ENCODE results near the gene UBE2F. TPM values are rescaled to one million over a fixed set of nuclear protein-coding genes. Genes with fewer than 3 reads are reported as not detected.

UBE2F gene
- total RNA-seq, 2 donors from 2014 or later = 58.3 to 59.2 TPM

GRCh38 chr2:238039985-238040384, 73.2 kb downstream of the UBE2F start:
- Mint-ChIP-seq H3K9me3 (no peaks in the 10 kb centered on the region), H3K4me3 (no peak overlapping the region), H3K27me3 (ENCODE audit: insufficient read depth) (no peaks in the 10 kb centered on the region), H3K27ac (no peak overlapping the region), H3K36me3 (ENCODE audit: low read depth) (peaks cover 51% of the 10 kb centered on the region), H3K4me1 (no peaks in the 10 kb centered on the region)
- H3K27ac ChIP-seq (ENCODE audit: low read depth, low read length) = no peak overlapping the region
- TF ChIP-seq CTCF (conservative IDR thresholded peaks at IDR 0.05) = no peak
- H3K9me3 ChIP-seq (ENCODE audit: control insufficient read depth, low read length) = no peaks in the 10 kb centered on the region
- H3K36me3 ChIP-seq (ENCODE audit: control insufficient read depth, insufficient read depth, low read length) = peaks cover 57% of the 10 kb centered on the region
- 92 to 96% methylated on average over 8 to 11 of the region's 11 CpGs for WGBS, 2 experiments (ENCODE audit: insufficient coverage in 1 of 2, insufficient read length in 1 of 2)
- H3K4me1 ChIP-seq (ENCODE audit: control insufficient read depth, insufficient read depth, low read length) = no peaks in the 10 kb centered on the region
- H3K27me3 ChIP-seq (ENCODE audit: control insufficient read depth, insufficient read depth, low read length, poor library complexity, severe bottlenecking) = no peaks in the 10 kb centered on the region
- no peak overlapping the region for H3K9ac ChIP-seq (ENCODE audit: extremely low read depth, low read length, poor library complexity, severe bottlenecking)
- no peak overlapping the region for H3K4me3 ChIP-seq (ENCODE audit: low read length)
- DNase-seq = no peak

GRCh38 chr2:238040918-238041317, 74.1 kb downstream of the UBE2F start:
- Histone ChIP-seq H3K4me3 (ENCODE audit: low read length) (no peak overlapping the region), H3K36me3 (ENCODE audit: control insufficient read depth, insufficient read depth, low read length) (peaks cover 48% of the 10 kb centered on the region), H3K27ac (ENCODE audit: low read depth, low read length) (no peak overlapping the region), H3K9ac (ENCODE audit: extremely low read depth, low read length, poor library complexity, severe bottlenecking) (no peak overlapping the region), H3K4me1 (ENCODE audit: control insufficient read depth, insufficient read depth, low read length) (no peaks in the 10 kb centered on the region), H3K9me3 (ENCODE audit: control insufficient read depth, low read length) (no peaks in the 10 kb centered on the region), H3K27me3 (ENCODE audit: control insufficient read depth, insufficient read depth, low read length, poor library complexity, severe bottlenecking) (no peaks in the 10 kb centered on the region)
- H3K27me3 Mint-ChIP-seq (ENCODE audit: insufficient read depth) = no peaks in the 10 kb centered on the region
- no peak overlapping the region for H3K4me3 Mint-ChIP-seq
- H3K27ac Mint-ChIP-seq = no peak overlapping the region
- 83 to 100% methylated on average over 4 to 9 of the region's 9 CpGs for WGBS, 2 experiments (ENCODE audit: insufficient coverage in 1 of 2, insufficient read length in 1 of 2)
- DNase-seq = no peak
- H3K4me1 Mint-ChIP-seq = no peaks in the 10 kb centered on the region
- H3K9me3 Mint-ChIP-seq = no peaks in the 10 kb centered on the region
- peaks cover 49% of the 10 kb centered on the region for H3K36me3 Mint-ChIP-seq (ENCODE audit: low read depth)
- no peak for TF ChIP-seq CTCF (conservative IDR thresholded peaks at IDR 0.05)

GRCh38 chr2:238042090-238042489, 75.3 kb downstream of the UBE2F start:
- Histone ChIP-seq H3K27ac (ENCODE audit: low read depth, low read length) (no peak overlapping the region), H3K4me1 (ENCODE audit: control insufficient read depth, insufficient read depth, low read length) (no peaks in the 10 kb centered on the region), H3K9ac (ENCODE audit: extremely low read depth, low read length, poor library complexity, severe bottlenecking) (no peak overlapping the region), H3K9me3 (ENCODE audit: control insufficient read depth, low read length) (no peaks in the 10 kb centered on the region), H3K27me3 (ENCODE audit: control insufficient read depth, insufficient read depth, low read length, poor library complexity, severe bottlenecking) (no peaks in the 10 kb centered on the region), H3K4me3 (ENCODE audit: low read length) (no peak overlapping the region), H3K36me3 (ENCODE audit: control insufficient read depth, insufficient read depth, low read length) (peaks cover 45% of the 10 kb centered on the region)
- Mint-ChIP-seq H3K36me3 (ENCODE audit: low read depth) (peaks cover 46% of the 10 kb centered on the region), H3K27me3 (ENCODE audit: insufficient read depth) (no peaks in the 10 kb centered on the region), H3K9me3 (no peaks in the 10 kb centered on the region), H3K27ac (no peak overlapping the region), H3K4me3 (no peak overlapping the region), H3K4me1 (no peaks in the 10 kb centered on the region)
- no peak for TF ChIP-seq CTCF (conservative IDR thresholded peaks at IDR 0.05)
- WGBS, 2 experiments (ENCODE audit: insufficient coverage in 1 of 2, insufficient read length in 1 of 2) = 96 to 97% methylated on average over 5 of the region's 5 CpGs
- DNase-seq = no peak
